HUDEP-2 (cell line): ENCODE data around the gene PSEN1.

ENCODE experiments used
- DNase-seq, 76 experiments: peaks; one replicate each; lab custom pipeline; 2025; ENCODE audit not compliant: unreplicated experiment in 76 of 76; lab: John Stamatoyannopoulos, UW

PSEN1 gene

DNA sequence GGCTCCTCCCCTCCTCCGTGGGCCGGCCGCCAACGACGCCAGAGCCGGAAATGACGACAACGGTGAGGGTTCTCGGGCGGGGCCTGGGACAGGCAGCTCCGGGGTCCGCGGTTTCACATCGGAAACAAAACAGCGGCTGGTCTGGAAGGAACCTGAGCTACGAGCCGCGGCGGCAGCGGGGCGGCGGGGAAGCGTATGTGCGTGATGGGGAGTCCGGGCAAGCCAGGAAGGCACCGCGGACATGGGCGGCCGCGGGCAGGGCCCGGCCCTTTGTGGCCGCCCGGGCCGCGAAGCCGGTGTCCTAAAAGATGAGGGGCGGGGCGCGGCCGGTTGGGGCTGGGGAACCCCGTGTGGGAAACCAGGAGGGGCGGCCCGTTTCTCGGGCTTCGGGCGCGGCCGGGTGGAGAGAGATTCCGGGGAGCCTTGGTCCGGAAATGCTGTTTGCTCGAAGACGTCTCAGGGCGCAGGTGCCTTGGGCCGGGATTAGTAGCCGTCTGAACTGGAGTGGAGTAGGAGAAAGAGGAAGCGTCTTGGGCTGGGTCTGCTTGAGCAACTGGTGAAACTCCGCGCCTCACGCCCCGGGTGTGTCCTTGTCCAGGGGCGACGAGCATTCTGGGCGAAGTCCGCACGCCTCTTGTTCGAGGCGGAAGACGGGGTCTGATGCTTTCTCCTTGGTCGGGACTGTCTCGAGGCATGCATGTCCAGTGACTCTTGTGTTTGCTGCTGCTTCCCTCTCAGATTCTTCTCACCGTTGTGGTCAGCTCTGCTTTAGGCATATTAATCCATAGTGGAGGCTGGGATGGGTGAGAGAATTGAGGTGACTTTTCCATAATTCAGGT, at the start of gene PSEN1:
Gene PSEN1, plus strand, starts transcription at position 121 of the 839 bp plus-strand sequence. CDS start 11,513 bp downstream, outside the sequence.
- peak in 75 of 76 experiments; percentile 21 to 94 (median 87) for DNase-seq

DNA sequence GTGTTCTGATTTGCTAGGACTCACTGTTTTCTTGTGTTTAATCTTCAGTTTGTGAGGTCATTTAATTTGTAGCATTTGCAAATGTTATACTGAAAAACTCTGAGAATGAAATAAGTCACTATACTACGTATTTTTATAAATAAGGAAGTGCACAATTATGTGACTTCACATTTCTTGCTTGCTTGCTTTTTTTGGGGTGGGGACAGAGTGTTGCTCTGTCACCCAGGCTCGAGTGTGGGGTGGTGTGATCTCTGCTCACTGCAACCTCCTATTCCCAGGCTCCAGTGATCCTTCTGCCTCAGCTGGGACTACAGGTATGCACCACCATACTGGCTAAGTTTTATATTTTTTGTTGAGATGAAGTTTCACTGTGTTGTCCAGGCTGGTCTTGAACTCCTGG, 45.3 kb upstream of the PSEN1 start:
- no peak for DNase-seq

- DNase-seq: no peak
Measured at GRCh38 chr14:73097421-73097820, 38.9 kb upstream of the PSEN1 start.

GRCh38 chr14:73100334-73100733, 36.0 kb upstream of the PSEN1 start:
- DNase-seq: no peak

DNA sequence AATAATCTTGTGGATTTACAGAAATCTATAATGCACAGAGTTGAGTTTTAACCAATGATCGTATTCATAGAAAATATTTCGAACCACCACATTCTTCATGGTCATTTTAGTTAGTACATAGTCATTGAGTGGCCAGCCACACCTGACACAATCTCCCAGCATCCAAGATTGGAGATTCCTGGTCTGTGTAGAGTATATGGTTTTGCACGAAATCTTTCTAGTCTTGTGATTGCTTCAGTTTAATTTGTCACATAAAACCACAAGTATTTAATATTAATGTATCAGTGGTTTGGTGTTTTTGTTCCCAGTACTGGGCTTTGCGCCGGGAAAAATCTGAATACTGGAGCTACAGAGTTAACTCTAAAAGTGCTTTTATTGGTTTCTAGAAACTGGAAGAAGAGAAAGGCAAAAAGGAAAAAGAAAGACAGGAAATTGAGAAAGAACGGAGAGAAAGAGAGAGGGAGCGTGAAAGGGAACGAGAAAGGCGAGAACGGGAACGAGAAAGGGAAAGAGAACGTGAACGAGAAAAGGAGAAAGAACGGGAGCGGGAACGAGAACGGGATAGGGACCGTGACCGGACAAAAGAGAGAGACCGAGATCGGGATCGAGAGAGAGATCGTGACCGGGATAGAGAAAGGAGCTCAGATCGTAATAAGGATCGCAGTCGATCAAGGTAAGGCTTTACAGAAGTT, 33.4 kb upstream of the PSEN1 start:
- DNase-seq: no peak

DNA sequence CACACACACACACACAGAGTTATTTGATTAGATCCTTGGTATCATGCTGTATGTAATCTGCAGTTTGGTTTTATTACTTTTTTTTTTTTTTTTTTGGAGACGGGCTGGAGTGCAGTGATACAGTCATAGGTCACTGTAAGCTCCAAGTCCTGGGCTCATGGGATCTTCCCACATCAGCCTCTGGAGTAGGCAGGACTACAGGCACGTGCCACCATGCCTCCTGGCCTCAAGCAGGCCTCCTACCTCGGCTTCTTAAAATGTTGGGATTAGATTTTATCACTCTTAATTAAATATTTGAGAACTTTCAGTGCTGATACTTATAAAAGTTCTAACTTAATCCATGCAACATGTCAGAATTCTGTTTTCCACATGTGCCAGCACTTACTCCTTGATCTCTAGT, 31.3 kb upstream of the PSEN1 start:
- DNase-seq: no peak

- no peak for DNase-seq
Measured at GRCh38 chr14:73105727-73106126, 30.6 kb upstream of the PSEN1 start.

GRCh38 chr14:73116079-73116665, 20.1 kb upstream of the PSEN1 start:
- DNase-seq: no peak

DNA sequence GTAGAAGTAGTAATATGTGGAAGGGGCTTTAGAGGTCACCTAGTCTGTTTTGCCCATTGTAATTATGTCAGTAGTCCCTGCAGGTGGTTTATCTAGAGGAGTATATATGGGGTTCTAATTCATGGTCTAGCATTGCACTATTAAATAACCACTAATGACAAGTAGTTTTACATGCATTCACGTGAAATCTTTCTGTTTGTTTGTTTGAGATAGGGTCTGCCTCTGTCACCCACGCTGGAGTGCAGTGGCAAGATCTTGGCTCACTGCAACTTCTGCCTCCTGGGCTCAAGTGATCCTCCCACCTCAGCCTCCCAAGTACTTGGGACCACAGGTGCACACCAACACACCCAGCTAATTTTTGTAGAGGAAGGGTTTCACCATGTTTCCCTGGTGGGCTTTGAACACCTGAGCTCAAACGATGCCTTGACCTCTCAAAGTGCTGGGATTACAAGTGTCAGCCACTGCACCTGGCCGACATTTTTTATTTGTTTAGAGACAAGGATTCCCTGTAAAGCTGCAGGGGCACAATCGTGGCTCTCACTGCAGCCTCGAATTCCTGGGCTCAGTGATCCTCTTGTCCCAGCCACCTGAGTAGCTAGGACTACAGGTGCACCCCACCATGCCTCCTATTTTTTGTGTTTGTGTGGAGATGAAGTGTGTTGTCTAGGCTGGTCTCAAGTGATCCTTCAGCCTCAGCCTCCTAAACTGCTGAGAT, 12.0 kb upstream of the PSEN1 start:
- no peak for DNase-seq

DNA sequence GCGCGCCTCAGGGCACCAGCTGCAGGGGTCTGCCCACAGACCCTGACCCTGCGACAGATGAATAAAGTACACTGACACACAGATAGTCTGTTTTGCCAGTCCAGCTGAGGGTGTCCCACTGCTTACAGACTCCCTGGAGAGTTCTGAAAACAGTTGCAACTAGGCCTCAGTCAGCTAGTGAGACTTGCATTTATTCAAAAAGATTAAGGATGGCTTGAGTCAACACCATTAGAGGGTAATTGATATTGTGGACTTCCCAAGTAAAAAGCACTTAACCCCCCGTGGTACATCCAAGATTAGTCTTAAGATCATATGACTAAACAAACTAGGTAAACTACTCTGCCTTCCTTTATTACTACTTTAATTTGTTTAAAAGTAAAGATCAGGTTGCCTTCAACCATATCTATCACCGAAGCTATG, 11.1 kb upstream of the PSEN1 start:
- DNase-seq: no peak

DNA sequence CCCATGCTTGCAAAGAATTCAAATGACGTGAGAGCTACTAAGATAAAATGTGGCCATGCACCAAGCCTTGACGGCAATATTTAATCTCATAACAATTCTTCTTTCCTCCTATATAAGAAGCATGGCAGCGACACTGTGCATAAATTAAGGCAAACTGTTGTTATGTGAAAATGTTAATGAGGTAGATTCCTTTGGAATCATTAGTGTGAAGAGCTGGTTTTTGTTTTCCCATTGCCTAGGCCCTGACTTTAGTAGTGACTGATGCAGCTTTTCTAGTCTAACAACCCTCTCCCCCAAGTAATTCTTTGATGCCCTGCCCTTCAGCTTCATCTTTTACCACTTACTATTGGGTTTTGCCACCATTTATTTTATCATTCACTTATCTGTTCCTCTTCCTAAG, 10.6 kb upstream of the PSEN1 start:
- no peak for DNase-seq

DNA sequence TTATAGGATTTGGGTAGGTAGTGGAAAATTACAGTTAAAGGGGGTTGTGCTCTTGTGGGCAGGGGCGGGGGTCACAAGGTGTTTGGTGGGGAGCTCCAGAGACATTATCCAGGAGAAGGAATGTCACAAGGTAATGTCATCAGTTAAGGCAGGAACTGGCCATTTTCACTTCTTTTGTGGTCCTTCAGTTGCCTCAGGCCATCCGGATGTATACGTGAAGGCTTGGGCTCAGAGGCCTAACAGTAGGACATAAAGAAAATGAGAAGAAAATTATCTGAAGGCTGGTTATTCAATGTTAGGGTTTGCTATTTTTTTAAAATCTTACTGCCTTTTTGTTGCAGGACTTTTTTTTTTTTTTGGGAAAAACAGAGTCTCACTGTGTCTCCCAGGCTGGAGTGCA, 2.5 kb upstream of the PSEN1 start:
- DNase-seq: no peak

- no peak for DNase-seq
Measured at GRCh38 chr14:73136085-73136386, 271 bp upstream of the PSEN1 start.

DNA sequence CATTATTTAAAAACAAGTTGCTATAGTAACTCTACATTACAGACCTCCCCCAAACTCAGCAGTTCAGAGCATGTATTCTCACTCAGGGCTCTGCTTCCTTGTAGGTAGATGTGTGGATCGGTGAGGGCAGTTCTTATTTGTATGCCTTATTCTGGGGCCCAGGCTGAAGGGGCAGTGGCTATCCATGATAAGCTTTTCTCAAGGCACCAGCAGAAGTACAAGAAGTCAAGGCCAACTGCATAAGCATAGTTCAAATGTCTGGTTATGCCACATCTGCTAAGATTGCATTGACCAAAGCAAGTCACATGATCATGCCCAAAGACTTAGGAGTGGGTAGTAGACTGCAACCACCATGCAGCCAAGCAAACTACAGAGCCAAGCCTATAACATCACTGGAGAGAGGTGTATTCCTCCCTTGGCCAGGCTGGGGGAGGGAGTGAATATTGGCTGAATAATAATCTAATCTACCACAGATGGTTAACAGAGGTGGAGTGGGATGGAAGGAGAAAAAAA, 4.6 kb downstream of the PSEN1 start:
- DNase-seq: peak in 1 of 76 experiments; percentile 10

GRCh38 chr14:73142216-73142615, 5.9 kb downstream of the PSEN1 start:
- DNase-seq: no peak

DNA sequence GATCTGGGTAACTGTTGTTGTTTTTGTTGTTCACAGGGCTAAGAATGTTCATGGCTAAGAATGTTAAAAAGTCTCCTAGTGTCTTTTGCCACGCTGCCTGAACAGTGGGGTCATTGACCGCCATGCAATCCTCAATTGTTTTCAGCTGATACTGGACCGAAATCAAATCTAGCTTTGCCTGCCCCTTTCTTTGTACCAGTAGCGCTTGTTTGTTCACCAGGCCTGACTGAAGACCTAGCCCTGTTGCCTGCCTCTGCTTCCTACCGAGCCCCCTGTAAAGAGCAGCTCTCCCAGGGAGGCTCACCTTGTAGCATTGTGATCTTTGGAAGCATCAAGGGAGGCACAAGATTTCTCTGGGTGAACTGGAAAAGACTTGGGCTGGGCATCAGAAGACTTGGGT, 6.7 kb downstream of the PSEN1 start:
- no peak for DNase-seq

- no peak for DNase-seq
Measured at GRCh38 chr14:73143617-73144016, 7.3 kb downstream of the PSEN1 start.

DNA sequence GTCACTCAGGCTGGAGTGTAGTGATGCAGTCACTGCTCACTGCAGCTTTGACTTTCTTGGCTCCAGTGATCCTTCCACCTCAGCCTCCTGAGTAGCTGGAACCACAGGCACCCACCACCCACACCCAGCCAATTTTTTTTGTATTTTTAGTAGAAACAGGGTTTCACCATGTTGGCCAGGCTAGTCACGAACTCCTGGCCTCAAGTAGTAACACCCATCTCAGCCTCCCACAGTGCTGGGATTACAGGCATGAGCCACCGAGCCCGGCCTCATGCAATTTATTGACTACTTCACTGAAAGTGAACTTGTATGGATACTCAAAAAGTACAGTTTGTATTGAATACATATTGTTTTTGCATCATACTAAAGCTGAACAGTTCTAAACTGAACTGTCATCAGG, 9.1 kb downstream of the PSEN1 start:
- no peak for DNase-seq

GRCh38 chr14:73146111-73146510, 9.8 kb downstream of the PSEN1 start:
- DNase-seq: no peak

GRCh38 chr14:73149753-73150152, 13.4 kb downstream of the PSEN1 start:
- no peak for DNase-seq

DNA sequence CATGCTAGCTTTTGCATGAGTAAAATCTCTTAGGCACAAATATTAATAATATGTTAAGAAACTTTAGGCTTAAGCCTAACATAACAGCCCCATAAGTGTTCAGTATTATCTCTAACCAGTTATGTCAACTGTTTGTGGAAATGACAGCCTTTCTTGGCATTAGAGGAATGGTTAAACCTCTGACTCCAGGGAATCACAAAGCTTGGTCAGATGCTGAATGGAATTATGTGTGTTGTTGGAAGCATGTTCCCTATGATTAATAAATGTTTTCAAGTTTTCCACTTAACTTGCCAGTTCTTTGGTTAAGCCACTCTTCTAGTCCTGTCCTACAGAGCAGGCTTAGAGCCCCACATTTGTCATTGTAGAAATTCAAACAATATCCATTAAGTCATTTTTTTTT, 17.0 kb downstream of the PSEN1 start:
- no peak for DNase-seq
